Measurements from ENCODE around the gene GLI1.

GRCh38 chr12:57454213-57454565 lies 5.4 kb upstream of the GLI1 start:
- TF ChIP-seq YY1 (IDR thresholded peaks at IDR 0.05; ENCODE audit: extremely low read depth, insufficient replicate concordance, low read depth, low read length) (no peak), RAD21 (IDR thresholded peaks at IDR 0.05; ENCODE audit: low read depth) (no peak), POLR2A (IDR thresholded peaks at IDR 0.05; ENCODE audit: borderline replicate concordance, extremely low read depth, insufficient read depth, insufficient read length) (no peak), EZH2 (IDR thresholded peaks at IDR 0.05) (no peak), FOSL1 (IDR thresholded peaks at IDR 0.05; ENCODE audit: low read depth) (no peak)
- TF ChIP-seq, protein P1, sequence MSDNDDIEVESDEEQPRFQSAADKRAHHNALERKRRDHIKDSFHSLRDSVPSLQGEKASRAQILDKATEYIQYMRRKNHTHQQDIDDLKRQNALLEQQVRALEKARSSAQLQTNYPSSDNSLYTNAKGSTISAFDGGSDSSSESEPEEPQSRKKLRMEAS (IDR thresholded peaks at IDR 0.05): no peak
- TF ChIP-seq, protein P2, sequence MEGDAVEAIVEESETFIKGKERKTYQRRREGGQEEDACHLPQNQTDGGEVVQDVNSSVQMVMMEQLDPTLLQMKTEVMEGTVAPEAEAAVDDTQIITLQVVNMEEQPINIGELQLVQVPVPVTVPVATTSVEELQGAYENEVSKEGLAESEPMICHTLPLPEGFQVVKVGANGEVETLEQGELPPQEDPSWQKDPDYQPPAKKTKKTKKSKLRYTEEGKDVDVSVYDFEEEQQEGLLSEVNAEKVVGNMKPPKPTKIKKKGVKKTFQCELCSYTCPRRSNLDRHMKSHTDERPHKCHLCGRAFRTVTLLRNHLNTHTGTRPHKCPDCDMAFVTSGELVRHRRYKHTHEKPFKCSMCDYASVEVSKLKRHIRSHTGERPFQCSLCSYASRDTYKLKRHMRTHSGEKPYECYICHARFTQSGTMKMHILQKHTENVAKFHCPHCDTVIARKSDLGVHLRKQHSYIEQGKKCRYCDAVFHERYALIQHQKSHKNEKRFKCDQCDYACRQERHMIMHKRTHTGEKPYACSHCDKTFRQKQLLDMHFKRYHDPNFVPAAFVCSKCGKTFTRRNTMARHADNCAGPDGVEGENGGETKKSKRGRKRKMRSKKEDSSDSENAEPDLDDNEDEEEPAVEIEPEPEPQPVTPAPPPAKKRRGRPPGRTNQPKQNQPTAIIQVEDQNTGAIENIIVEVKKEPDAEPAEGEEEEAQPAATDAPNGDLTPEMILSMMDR (IDR thresholded peaks at IDR 0.05 in 2 of 3, conservative IDR thresholded peaks at IDR 0.05 in 1 of 3; ENCODE audit: borderline replicate concordance in 1 of 3, insufficient read depth in 1 of 3, low read depth in 2 of 3, low read length in 2 of 3): no peak

Measured in HCT116 (cell line).